Fibroblast of upper back skin (primary cell): ENCODE results near the gene CFAP74.
"Not testable (repeated sequence)": the region's sequence is repeated elsewhere in the genome, so short reads cannot be mapped to it uniquely, and the experiment has no call there.

Source experiments
- DNase-seq: peaks from one replicate; pipeline ENCODE4 v3.0.0-alpha.2; 2013

Gene CFAP74

DNA sequence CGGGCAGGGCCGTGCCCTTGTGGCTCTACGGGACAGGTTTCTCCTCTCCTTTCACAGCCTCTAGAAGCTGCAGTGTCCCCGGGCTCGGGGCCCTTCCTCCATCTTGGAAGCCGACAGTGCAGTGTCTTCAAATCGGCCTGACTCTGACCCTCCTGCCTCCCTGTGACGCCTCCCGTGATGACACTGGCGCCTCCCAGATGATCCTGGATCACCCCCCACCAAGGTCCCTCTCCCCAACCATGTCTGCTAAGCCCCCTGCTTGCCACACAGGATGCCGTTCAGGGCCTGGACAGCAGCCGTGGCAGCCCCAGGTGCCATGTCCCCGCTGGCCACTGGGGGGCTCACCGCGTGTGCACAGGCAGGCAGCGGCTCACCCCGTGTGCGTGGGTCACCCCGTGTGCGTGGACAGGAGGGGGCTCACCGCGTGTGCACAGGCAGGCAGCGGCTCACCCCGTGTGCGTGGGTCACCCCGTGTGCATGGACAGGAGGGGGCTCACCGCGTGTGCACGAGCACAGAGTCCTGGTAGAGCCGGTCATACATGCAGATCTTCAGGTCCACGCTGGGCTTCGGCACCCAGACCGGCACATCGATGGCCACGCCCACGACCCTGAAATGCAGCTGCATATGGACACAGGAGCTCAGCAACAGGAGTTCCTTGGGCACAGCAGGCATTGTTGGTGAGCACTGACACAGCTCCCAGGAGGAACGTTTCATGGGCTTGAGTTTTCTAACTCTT, 59.6 kb downstream of the CFAP74 start:
- DNase-seq: peak; percentile 13

GRCh38 chr1:1942753-1943656, 60.6 kb downstream of the CFAP74 start:
- DNase-seq: no peak

DNA sequence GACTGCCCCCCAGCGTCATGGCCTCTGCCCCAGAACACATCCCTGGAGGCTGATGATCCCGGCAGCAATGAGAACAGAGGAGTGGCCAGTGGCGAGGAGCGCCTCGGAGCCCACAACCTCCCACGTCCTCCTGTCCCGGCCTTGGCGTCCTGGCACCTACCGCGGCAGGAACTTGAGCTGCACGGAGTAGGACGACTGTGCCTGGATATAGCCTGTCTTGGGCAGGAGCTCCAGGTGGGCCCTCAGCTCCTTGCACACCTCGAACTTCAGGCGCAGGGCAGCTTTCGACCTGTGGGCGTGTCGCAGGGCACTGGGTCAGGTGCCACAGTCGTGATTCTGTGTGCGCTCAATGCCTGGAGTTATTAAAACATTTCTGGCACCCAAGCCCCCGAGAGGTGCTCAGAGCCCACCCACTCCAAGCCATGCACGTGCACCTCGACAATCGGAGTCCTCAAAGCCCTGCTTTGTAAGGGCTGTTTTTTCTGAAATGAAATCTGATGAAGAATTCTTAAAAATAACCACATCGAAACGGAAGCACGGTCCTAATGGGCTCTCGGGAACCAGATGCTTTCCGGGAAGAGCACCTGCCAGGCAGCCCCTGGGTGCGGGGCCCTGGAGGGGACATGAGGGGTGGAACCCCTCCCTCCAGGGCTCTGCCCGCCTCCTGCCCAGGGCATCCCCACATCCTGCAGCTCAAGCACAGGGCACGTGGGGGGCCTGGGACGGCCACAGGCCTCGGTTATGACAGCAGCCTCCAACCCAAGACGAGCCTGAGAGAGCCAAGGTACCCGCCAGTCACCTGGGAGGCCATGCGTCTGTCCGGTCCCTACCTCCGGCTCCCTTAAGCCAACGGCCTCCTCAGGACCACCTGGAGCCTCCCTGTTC, 61.5 kb downstream of the CFAP74 start:
- no peak for DNase-seq

DNA sequence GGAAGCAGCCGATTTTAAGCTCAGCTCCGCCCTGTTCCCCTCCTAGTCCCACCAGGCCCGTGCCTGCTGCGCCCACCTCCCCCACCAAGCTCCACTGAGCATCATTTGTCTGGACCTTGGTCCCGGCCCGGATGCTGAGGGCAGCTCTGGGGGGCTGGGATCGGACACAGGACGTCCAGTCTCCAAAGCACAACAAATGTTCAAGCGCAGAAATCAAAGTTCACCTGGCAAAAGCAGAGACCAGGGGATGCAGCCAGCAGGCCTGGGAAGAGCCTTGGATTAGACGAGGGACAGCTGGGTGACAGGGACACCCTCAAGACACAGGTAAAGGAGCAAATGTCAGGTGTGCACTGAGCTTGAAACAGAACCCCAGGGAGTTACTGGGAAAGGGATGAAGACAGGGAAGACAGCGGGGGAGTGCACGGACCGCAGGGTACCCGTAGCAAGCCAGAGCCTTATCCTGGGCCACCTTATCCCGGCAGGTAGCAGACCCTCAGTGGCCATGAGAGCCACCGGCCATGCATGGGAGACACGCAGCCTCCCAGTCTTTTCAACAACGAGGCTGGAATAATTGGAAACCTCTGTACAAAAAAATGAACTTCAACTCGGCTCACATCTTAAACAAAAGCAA, 62.3 kb downstream of the CFAP74 start:
- no peak for DNase-seq

DNA sequence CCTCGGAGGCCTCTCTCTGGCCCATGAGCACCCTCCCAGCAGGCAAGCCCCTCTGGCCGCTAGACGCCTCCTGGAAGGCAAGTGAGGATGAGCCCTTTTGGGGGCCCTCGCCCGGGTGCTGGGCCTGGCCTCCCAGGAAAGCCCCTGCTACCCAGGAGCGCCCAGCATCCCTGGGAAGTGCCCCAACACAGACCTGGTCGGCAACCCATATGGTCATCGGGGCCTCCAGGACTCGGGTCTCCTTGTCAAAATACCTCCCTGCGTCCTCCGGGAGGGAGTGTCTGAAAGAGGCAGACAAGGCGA, 63.5 kb downstream of the CFAP74 start:
- no peak for DNase-seq

DNA sequence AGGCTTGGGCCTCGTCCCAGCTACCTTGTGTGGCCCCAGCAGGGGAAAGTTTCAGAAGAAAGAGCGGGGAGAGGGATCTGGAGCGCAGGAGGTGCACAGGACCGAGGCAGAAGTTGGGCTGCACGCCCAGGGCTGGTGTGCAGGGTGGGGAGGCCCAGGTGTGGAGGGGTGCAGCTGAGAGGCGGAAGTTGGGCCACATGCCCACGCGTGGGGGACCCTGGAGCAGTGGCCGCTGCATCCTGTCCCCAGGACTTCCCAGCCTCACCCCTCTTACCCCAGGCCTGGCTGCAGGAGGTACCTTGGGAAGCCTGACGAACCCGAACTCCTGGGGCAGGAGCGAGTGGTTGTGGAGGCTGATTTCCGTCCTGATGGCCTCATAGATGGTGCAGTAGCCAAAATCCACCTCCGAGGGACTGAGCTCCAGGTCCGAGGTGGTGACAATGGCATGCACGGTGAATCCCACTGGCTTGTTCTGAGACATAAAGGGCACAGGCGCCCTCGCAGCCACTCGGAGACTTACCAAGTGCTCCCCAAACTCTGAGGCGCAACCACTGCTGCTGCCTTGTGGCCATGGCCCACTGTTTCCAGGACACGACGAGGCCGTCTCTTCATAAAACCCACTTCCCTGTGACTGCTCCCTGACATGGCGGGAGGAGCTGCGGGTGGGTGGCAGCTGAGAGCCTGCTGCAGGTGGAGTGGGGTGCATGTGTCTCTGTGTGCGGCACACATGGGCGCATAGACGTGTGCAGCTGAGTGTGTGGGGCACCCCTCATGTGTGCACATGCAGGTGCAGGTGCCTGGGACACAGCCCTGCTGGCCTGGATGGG, 64.1 kb downstream of the CFAP74 start:
- no peak for DNase-seq

DNA sequence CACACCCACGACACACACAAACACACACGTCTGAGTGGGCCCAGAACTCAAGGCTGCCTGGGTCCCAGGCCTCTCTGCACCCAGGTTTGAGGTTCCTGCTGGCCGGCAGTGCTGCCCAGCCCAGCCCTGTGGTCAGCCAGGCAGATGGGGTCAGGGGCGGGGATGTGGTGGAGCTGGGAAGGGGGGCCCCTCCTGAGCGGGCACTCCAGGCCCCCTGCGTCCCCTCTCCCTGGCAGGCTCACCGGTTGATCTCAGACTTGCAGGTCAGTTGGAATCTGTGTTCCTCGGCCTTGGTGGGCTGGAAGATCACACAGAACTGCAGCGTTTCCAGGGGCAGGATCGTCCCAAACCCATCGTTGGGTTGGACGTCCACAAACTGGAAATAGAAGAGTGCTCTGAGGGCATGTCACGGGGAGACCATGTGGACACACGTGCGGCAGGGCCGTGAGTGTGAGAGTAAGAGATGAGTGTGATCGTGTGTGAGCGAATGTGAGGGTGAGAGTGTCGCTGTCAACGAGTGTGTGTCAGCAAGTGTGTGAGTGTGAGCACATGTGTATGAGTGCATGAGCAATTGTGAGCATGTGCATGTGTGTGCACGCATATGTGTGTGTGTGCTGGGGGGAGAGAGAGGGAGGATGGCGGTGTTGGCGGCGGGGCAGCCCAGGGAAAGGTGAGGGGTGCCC, 64.8 kb downstream of the CFAP74 start:
- DNase-seq: no peak

GRCh38 chr1:1938276-1938573, 65.4 kb downstream of the CFAP74 start:
- no peak for DNase-seq

GRCh38 chr1:1937549-1938275, 65.9 kb downstream of the CFAP74 start:
- DNase-seq: no peak

GRCh38 chr1:1937061-1937460, 66.5 kb downstream of the CFAP74 start:
- no peak for DNase-seq

GRCh38 chr1:1934848-1935247, 68.7 kb downstream of the CFAP74 start:
- DNase-seq: not testable (repeated sequence)

DNA sequence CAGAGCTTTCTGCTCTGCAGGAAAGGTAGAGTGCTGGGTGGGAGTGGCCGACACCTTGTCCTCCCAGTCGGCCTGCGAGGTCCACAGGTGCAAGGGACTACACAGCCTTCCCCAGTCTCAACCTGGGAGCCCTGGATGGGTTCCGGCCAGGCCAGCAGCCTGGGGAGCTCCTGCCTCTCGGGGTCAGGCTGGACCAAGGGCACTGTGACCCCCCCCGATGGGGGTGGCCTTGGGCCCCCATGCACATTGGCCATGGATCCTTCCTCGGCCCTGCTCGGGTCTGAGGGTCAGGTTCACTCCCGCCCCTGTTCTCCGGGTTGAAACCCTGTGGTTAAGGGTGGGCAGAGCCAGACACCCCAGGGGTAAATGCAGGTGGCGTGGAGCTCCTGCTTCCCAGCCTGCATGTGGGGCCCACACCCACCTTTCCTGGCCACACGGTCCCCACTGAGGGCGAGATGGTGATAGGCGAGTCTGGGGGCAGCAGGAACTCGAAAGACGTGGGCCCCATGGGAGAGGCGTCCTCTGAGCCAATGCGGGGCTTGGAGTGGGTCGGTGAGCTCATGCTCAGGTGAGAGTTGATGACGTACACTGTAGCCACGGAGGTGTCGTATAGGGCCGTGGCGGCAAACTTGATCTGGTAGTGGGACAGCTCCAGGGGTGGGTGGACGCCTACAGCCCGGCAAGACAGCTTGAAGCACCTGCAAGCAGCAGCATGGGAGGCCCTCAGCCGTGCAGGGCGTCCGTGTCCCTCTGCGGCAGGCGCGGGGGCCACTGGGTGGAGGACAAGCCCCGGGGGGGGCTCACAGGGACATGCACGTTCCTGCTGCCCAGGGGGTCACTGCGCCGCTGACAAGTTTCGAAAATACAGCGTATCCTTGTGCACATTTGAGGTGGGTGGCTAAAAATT, 73.7 kb downstream of the CFAP74 start:
- no peak for DNase-seq

DNA sequence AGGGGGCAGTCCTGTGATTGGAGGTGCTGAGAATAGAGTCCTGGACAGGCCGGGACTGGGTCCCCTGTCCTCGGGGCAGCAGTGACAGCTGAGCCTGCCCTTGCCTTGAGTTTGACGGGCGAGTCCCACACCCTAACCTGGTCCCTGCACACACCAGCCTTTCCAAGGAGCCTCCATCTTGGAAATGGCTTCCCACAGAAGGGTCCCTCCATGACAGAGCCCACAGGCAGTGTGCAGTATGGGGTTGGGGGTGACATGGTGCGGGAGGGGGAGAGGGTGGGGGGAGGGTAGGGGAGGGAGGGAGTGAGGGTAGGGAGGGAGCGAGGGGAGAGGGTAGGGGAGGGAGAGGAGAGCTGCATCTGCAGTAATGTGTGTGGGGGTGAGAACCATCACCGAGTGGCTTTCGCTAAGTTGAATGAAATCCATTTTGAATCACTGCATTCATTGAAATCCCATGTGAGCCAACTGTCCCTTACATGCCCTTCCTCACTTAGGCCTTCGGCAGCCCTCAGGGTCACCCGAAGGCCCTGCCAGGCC, 74.4 kb downstream of the CFAP74 start:
- DNase-seq: no peak

GRCh38 chr1:1928231-1929101, 75.1 kb downstream of the CFAP74 start:
- no peak for DNase-seq

GRCh38 chr1:1927751-1928150, 75.8 kb downstream of the CFAP74 start:
- DNase-seq: no peak

DNA sequence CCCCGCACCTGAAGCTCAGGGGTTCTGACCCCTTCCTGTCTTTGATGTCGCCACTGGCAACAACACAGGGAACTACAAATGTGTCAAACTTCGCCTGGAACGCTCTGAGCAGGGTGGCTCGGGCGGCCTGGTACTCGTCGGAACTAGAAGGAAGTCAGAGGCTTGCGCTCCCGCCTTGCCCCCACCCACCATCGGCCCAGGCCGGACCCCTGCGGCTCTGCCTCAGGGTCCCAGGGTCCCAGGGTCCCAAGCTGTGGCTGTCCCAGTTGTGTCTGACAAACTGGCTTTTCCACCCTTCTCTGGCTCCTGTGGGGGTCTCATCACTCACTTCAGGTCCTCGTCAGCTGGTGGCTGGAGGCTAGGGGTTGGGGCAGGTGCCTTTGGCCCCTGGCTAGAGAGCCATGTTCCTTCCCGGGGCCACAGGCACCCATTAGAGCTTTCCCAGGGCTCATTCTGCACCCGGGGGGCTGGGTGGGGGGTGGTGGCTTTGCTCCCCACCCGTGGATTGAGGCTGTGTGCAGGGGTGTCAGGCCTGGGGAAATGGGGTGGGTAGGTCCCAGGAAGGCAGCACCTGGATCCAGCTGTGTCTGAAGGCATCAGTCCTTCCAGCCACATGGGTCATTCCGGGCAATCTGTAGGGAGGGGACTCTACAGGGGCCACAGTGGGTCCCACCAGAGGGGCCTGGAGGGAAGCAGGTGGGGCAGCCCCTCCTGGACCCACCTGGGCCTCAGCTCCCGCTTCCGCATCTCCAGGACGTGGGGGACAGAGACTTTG, 76.5 kb downstream of the CFAP74 start:
- DNase-seq: no peak

DNA sequence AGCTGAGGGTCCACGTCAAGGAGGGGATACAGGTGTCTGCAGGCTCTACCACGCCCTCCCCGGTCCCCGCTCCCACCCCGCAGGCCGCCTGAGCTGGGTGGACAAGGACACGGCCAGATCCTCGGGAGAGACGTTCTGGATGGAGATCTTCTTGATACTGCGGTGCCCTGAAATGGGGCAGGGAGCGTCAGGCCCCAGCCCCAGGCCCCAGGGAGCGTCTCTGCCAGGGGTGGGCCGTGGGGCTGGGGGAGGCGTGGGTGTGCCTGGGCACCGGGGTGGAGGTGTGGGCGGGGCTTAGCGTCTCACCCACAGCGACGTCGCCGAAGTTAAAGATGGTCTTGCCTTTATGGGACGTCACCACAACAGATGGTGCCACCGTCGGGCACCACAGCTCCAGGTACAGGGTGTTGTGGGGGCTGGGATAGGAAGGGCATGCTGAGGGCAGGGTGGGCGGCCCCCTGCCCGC, 77.2 kb downstream of the CFAP74 start:
- DNase-seq: no peak
